Esophagus muscularis mucosa (tissue), 3 donors: ENCODE results near the gene GNG8.
"Not testable (repeated sequence)": the region's sequence is repeated elsewhere in the genome, so short reads cannot be mapped to it uniquely, and the experiment has no call there.

Experiments used
- POLR2A ChIP-seq: fragments of 450-650 bp; IDR thresholded peaks from one replicate; pipeline ENCODE4 v1.6.1; 2017; ENCODE audit warnings: antibody characterized with exemption, moderate library complexity, mild to moderate bottlenecking, low read depth
- TF ChIP-seq, protein P1 (sequence below), 3 experiments: fragments of 200-600 bp in 2 of 3; fragments of 450-650 bp in 1 of 3; sonication (generic) in 2 of 3; IDR thresholded peaks; one replicate each; pipeline ENCODE4 v1.5.1; 2017 to 2019; ENCODE audit warnings: antibody characterized with exemption in 3 of 3, mild to moderate bottlenecking in 2 of 3, moderate library complexity in 1 of 3

DNA sequence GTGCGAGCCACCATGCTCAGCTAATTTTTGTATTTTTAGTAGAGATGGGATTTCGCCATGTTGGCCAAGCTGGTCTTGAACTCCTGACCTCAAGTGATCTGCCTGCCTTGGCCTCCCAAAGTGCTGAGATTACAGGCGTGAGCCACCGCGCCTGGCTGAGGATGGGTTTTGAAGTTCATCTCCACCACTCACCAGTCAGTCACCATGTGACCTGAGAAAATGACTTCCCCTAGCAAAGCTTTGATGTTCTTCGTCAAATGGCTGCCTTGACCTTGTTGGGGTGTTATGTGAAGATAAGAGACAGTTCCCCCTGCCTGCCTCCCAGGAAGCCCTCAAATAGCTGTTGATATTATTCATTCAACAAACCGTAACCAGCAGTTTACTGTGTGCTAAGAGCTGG lies 7.0 kb downstream of the GNG8 start:
- TF ChIP-seq, protein P1, sequence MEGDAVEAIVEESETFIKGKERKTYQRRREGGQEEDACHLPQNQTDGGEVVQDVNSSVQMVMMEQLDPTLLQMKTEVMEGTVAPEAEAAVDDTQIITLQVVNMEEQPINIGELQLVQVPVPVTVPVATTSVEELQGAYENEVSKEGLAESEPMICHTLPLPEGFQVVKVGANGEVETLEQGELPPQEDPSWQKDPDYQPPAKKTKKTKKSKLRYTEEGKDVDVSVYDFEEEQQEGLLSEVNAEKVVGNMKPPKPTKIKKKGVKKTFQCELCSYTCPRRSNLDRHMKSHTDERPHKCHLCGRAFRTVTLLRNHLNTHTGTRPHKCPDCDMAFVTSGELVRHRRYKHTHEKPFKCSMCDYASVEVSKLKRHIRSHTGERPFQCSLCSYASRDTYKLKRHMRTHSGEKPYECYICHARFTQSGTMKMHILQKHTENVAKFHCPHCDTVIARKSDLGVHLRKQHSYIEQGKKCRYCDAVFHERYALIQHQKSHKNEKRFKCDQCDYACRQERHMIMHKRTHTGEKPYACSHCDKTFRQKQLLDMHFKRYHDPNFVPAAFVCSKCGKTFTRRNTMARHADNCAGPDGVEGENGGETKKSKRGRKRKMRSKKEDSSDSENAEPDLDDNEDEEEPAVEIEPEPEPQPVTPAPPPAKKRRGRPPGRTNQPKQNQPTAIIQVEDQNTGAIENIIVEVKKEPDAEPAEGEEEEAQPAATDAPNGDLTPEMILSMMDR (IDR thresholded peaks at IDR 0.05), result not testable (repeated sequence)
- not testable (repeated sequence) for TF ChIP-seq POLR2A
